GM15510 (cell line): ENCODE measurements around the gene KRT81.

ENCODE experiments used
- POLR2A ChIP-seq: IDR thresholded peaks from 3 replicates; pipeline ENCODE4 v1.6.1; 2011; ENCODE audit warnings: borderline replicate concordance; ENCODE audit not compliant: insufficient read length; ENCODE audit errors: extremely low read depth

The KRT81 gene

GRCh38 chr12:52264435-52264825 is 26.9 kb downstream of the KRT81 start:
- no peak for TF ChIP-seq POLR2A

- TF ChIP-seq POLR2A, result no peak
These were observed 27.4 kb downstream of the KRT81 start for GRCh38 chr12:52263761-52264434.

GRCh38 chr12:52262286-52262685 is 29.0 kb downstream of the KRT81 start:
- no peak for TF ChIP-seq POLR2A

- no peak for TF ChIP-seq POLR2A
These were observed 30.2 kb downstream of the KRT81 start for GRCh38 chr12:52261208-52261484.

- no peak for TF ChIP-seq POLR2A
These were observed 30.8 kb downstream of the KRT81 start for GRCh38 chr12:52260361-52261207.

GRCh38 chr12:52259657-52260243 is 31.6 kb downstream of the KRT81 start:
- no peak for TF ChIP-seq POLR2A

- no peak for TF ChIP-seq POLR2A
These were observed 32.9 kb downstream of the KRT81 start for GRCh38 chr12:52258335-52258901.

- TF ChIP-seq POLR2A, result no peak
These were observed 34.2 kb downstream of the KRT81 start for GRCh38 chr12:52257074-52257551.

GRCh38 chr12:52256584-52256935 is 34.8 kb downstream of the KRT81 start:
- TF ChIP-seq POLR2A, result no peak

GRCh38 chr12:52255926-52256583 is 35.3 kb downstream of the KRT81 start:
- TF ChIP-seq POLR2A, result no peak

- no peak for TF ChIP-seq POLR2A
These were observed 36.2 kb downstream of the KRT81 start for GRCh38 chr12:52254965-52255751.

GRCh38 chr12:52254180-52254964 is 37.0 kb downstream of the KRT81 start:
- no peak for TF ChIP-seq POLR2A

GRCh38 chr12:52253391-52254179 is 37.7 kb downstream of the KRT81 start:
- no peak for TF ChIP-seq POLR2A

GRCh38 chr12:52252728-52253343 is 38.5 kb downstream of the KRT81 start:
- no peak for TF ChIP-seq POLR2A
